Neural cell (in vitro differentiated cells): Measurements from ENCODE around the gene CFAP100.

Source experiments
- CTCF ChIP-seq: fragments of 450-650 bp; IDR thresholded peaks from 2 replicates; pipeline ENCODE4 v1.5.1; 2014; ENCODE audit warnings: antibody characterized with exemption, mild to moderate bottlenecking, moderate library complexity; ENCODE audit not compliant: poor library complexity, severe bottlenecking
- EP300 ChIP-seq: fragments of 450-650 bp; conservative IDR thresholded peaks from 2 replicates; pipeline ENCODE4 v1.6.1; 2014; ENCODE audit warnings: antibody characterized with exemption, mild to moderate bottlenecking, moderate library complexity; ENCODE audit not compliant: poor library complexity, severe bottlenecking
- MXI1 ChIP-seq: fragments of 450-650 bp; conservative IDR thresholded peaks from 2 replicates; pipeline ENCODE4 v1.6.1; 2014; ENCODE audit warnings: antibody characterized with exemption, mild to moderate bottlenecking; ENCODE audit not compliant: poor library complexity, severe bottlenecking
- POLR2AphosphoS5 ChIP-seq: IDR thresholded peaks from 2 replicates; pipeline ENCODE4 v1.6.1; 2012

- TF ChIP-seq CTCF, result no peak
- TF ChIP-seq EP300, result no peak
- TF ChIP-seq MXI1, result no peak
- TF ChIP-seq POLR2AphosphoS5, result no peak
Measured at GRCh38 chr3:126476166-126477060, 81.7 kb downstream of the CFAP100 start.
